K562 (cell line): ENCODE data around the gene SLC32A1. TPM values are rescaled to one million over a fixed set of nuclear protein-coding genes. Genes with fewer than 3 reads are reported as not detected.
A peak's percentile ranks its signal among the peaks of the same experiment; 100 is the strongest.

Experiments used
- ATAC-seq: fragments of 200-7000 bp; cut with Tn5 transposase; 3 replicates; pipeline ENCODE4 v1.9.1; 2020; ENCODE audit warnings: moderate library complexity
- BruUV-seq: library from RNA; stranded (reverse); fragments of 400-500 nt; replicated peaks from 2 replicates; lab custom pipeline; 2021; lab: Mats Ljungman, UMichigan
- CTCF ChIA-PET: fragments of 300-600 bp; formaldehyde crosslinking; extraction: SDS; loops from one replicate; lab custom pipeline; 2021; ENCODE audit warnings: low intra/inter-chr PET ratio; lab: Yijun Ruan, JAX
- POLR2A ChIA-PET: fragments of 300-600, 350-650 bp; sonication (Branson Sonifier 250); formaldehyde crosslinking; extraction: SDS; loops from one replicate; lab custom pipeline; 2021; ENCODE audit warnings: antibody characterized with exemption, inconsistent platforms; lab: Yijun Ruan, JAX
- DNase-seq, 4 experiments: peaks; one replicate each; pipeline versions ENCODE4 v3.0.0 to v3.0.0-alpha.2; 2011 to 2018; ENCODE audit warnings: low spot score in 3 of 4, mixed read lengths in 3 of 4; ENCODE audit errors: extremely low read depth in 1 of 4
- FAIRE-seq: peaks from 2 replicates; lab custom pipeline; 2011; peaks lifted over from hg19 to GRCh38; lab: Jason Lieb, UNC
- H2AFZ ChIP-seq: 2 replicates; pipeline ENCODE4 v1.6.0; 2011; ENCODE audit warnings: low read depth, low read length, control low read depth, inconsistent platforms
- H3K27ac ChIP-seq: fragments of 200-600 bp; 3 replicates; pipeline ENCODE4 v1.8.0; 2011; ENCODE audit warnings: low read depth, mild to moderate bottlenecking, control low read depth, inconsistent platforms, low read length, moderate library complexity, mixed read lengths; ENCODE audit errors: extremely low read depth
- H3K27me3 ChIP-seq, 2 experiments: fragments of 300-600 bp in 1 of 2; 2 replicates in 1 of 2; 3 replicates in 1 of 2; pipeline versions ENCODE4 v1.6.0 to v1.8.0; 2011; ENCODE audit warnings: inconsistent platforms in 2 of 2, low read length in 2 of 2, mild to moderate bottlenecking in 1 of 2, mixed read lengths in 1 of 2, moderate library complexity in 1 of 2; ENCODE audit not compliant: control insufficient read depth in 2 of 2, insufficient read depth in 2 of 2
- H3K36me3 ChIP-seq: fragments of 300-600 bp; 3 replicates; pipeline ENCODE4 v1.8.0; 2011; ENCODE audit warnings: mild to moderate bottlenecking, low read length, inconsistent platforms; ENCODE audit not compliant: control insufficient read depth, insufficient read depth
- H3K4me1 ChIP-seq, 2 experiments: fragments of 200-600 bp in 1 of 2; replicated peaks in 1 of 2; 2 replicates in 1 of 2; 3 replicates in 1 of 2; pipeline versions ENCODE4 v1.5.1 to v1.8.0; 2011; ENCODE audit warnings: inconsistent platforms in 2 of 2, low read length in 2 of 2, mild to moderate bottlenecking in 1 of 2, mixed read lengths in 1 of 2, moderate library complexity in 1 of 2; ENCODE audit not compliant: control insufficient read depth in 2 of 2, insufficient read depth in 2 of 2
- H3K4me2 ChIP-seq: 2 replicates; pipeline ENCODE4 v1.6.1; 2011; ENCODE audit warnings: low read length, control low read depth, inconsistent platforms, mixed read lengths; ENCODE audit not compliant: insufficient read depth
- H3K4me3 ChIP-seq: fragments of 200-600 bp; sonication (generic), shearing (Covaris generic); 2 replicates; pipeline ENCODE4 v1.5.1; 2016; ENCODE audit warnings: control low read depth, inconsistent platforms
- H3K79me2 ChIP-seq: fragments of 200-600 bp; 3 replicates; pipeline ENCODE4 v1.8.0; 2011; ENCODE audit warnings: low read length, inconsistent platforms; ENCODE audit not compliant: control insufficient read depth, insufficient read depth
- H3K9ac ChIP-seq, 2 experiments: 2 replicates each; pipeline versions ENCODE4 v1.6.0 to v1.6.1; 2011; ENCODE audit warnings: low read depth in 2 of 2, low read length in 2 of 2, control low read depth in 1 of 2, inconsistent platforms in 1 of 2, mild to moderate bottlenecking in 1 of 2, mixed read lengths in 1 of 2; ENCODE audit not compliant: insufficient read depth in 1 of 2
- H3K9me1 ChIP-seq: one replicate; pipeline ENCODE4 v1.6.0; 2011; ENCODE audit warnings: inconsistent platforms, mild to moderate bottlenecking, low read length, moderate library complexity; ENCODE audit not compliant: control insufficient read depth, insufficient read depth
- H3K9me3 ChIP-seq: replicated peaks from 2 replicates; pipeline ENCODE4 v1.5.1; 2011; ENCODE audit warnings: low read depth, low read length, inconsistent platforms; ENCODE audit not compliant: control insufficient read depth, insufficient read depth
- H4K20me1 ChIP-seq: replicated peaks from 2 replicates; pipeline ENCODE4 v1.6.1; 2011; ENCODE audit warnings: low read length, inconsistent platforms, mixed read lengths; ENCODE audit not compliant: control insufficient read depth, insufficient read depth
- BRD4 ChIP-seq: fragments of 200-600 bp; sonication (generic); IDR thresholded peaks from 2 replicates; pipeline ENCODE4 v1.6.1; 2017; ENCODE audit warnings: inconsistent platforms
- FOSL1 ChIP-seq: fragments of 200-800 bp; sonication (Bioruptor generic); conservative IDR thresholded peaks from 2 replicates; pipeline ENCODE4 v1.6.1; 2016; ENCODE audit warnings: missing genetic modification characterization, missing compliant biosample characterization
- XRCC5 ChIP-seq: fragments of 200-400 bp; formaldehyde crosslinking; IDR thresholded peaks from 2 replicates; pipeline ENCODE4 v1.6.1; 2017; ENCODE audit warnings: low read depth, mild to moderate bottlenecking, low read length
- WGBS: fragments of 100-300 bp; shearing (Covaris generic); methylation state at CpG from one replicate; pipeline ENCODE4 v1.1.6; 2016; ENCODE audit warnings: low coverage, mixed read lengths; ENCODE audit not compliant: insufficient coverage; ENCODE audit errors: missing lambda C conversion rate; 5-methylcytosine and 5-hydroxymethylcytosine counted together
- in situ Hi-C: fragments of 300-500 bp; cut with MboI; formaldehyde crosslinking; loops from 4 replicates; pipeline ENCODE4 v1.15.0; 2018; ENCODE audit warnings: inconsistent platforms, mixed read lengths
- intact Hi-C: fragments of 100-400 bp; cut with micrococcal nuclease; formaldehyde crosslinking; loops from 2 replicates; pipeline ENCODE4 v1.14.2; 2022
- polyA plus RNA-seq, 8 experiments: library from polyadenylated mRNA; depleted of rRNA in 4 of 8; stranded (reverse) in 5 of 8; unstranded in 3 of 8; fragments of >200 nt; fragmentation: Nextera tagmentation in 2 of 8; fragmentation: Illumina TruSeq in 1 of 8; extraction: Ambion mirVana in 2 of 8; extraction: Trizol in 1 of 8; gene quantifications; 2 replicates each; pipeline versions ENCODE4 v1.2.1 to v1.2.3, GENCODE V29; 2011 to 2014; ENCODE audit warnings: inconsistent platforms in 1 of 8, missing spikeins in 1 of 8
- total RNA-seq, 7 experiments: library from RNA; depleted of rRNA in 6 of 7; stranded (reverse); fragments of >200 nt in 6 of 7; fragmentation: Illumina TruSeq in 2 of 7; extraction: Trizol in 2 of 7; gene quantifications; 2 replicates each; pipeline versions ENCODE4 v1.2.1 to v1.2.3, GENCODE V29; 2011 to 2021; ENCODE audit warnings: low replicate concordance in 1 of 7

Gene SLC32A1
- total and polyA plus RNA-seq, 9 of the 15 experiments (the other 6 are each of a cell fraction or from before 2014, with no cell fraction given), result not detected

DNA sequence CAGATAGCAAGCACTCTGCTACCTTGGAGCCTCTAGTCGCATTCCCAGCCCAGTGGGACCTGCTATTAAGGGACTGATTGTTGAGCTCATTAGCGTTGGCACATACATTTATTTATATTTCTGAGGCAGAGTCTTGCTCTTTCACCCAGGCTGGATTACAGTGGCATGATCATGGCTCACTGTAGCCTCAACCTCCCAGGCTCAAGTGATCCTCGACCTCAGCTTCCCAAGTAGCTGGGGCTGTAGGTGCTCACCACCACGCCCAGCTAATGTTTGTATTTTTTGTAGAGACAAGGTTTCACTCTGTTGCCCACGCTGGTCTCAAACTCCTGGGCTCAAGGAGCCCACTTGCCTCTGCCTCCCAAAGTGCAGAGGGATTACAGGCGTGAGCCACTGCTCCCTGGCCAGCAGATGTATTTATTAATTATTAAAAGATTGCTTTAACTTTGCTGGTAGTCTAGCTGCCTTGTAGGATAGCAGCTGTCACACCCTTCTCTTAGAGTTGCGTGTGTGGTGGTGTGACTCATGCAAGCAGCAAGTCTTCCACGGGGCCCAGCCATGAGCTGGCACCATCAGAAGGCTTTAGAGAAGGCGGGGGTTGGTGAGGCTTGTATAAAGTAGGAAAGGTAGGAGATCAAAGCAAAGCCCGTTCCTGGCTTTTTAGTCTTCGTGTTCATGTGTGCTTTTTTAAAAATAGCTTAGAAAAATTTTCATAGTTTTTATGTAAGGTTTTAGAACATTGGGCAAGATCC is 40.5 kb downstream of the SLC32A1 start:
- no peaks in the 10 kb centered on the region for H3K4me1 ChIP-seq
- DNase-seq, result peak in 1 of 4 experiments; percentile 16
- no peak for ATAC-seq
- peaks cover 4% of the 10 kb centered on the region for H3K9me1 ChIP-seq
- CTCF ChIA-PET, result no interaction called here
- no peaks in the 10 kb centered on the region for H3K9me3 ChIP-seq
- no peak overlapping the region for H3K4me2 ChIP-seq
- no peaks in the 10 kb centered on the region for H3K27me3 ChIP-seq
- BruUV-seq, result no TSS peak
- in situ Hi-C loops (no loop called here), intact Hi-C loops (no loop called here)
- POLR2A ChIA-PET, result interaction anchor here (0.6 to 1.1 kb wide), 3 partner anchors 13 to 136 kb away, joined by 3 to 4 read pairs (median 3); no protein-coding TSS in a partner anchor
- H3K79me2 ChIP-seq, result no peaks in the 10 kb centered on the region
- H4K20me1 ChIP-seq, result 0 out of 2 replicates have a peak, but pooled peaks cover 2% of the 10 kb centered on the region
- FAIRE-seq, result no peak
- H2AFZ ChIP-seq, result no peak overlapping the region
- H3K36me3 ChIP-seq, result peaks cover 83% of the 10 kb centered on the region
- H3K27ac ChIP-seq, result no peak overlapping the region
- WGBS, result 66% methylated on average over 10 of the region's 11 CpGs
- H3K9ac ChIP-seq, result no peak overlapping the region
- peak; percentile 77 for TF ChIP-seq FOSL1
- TF ChIP-seq BRD4, result no peak
- no peak overlapping the region for H3K4me3 ChIP-seq

DNA sequence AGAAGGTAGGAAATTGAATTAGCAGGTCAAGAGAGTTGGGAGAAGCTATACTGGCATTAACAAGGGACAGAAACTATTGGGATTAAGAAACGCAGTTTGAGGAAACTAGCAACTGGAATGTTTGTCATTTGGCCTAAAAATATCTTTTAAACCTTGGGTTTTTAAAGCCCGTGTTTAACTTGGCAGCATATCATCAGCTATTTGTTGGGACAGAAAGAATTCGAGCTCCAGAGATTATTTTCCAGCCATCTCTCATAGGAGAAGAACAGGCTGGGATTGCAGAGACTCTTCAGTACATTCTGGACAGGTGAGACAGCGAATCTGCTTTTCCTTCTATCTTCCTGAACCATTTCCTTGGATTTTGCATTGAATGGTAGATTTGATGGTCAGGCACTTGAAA is 41.8 kb downstream of the SLC32A1 start:
- peaks cover 4% of the 10 kb centered on the region for H3K9me1 ChIP-seq
- in situ Hi-C loops (no loop called here), intact Hi-C loops (no loop called here)
- BruUV-seq, result no TSS peak
- H4K20me1 ChIP-seq, result 0 out of 2 replicates have a peak, but pooled peaks cover 2% of the 10 kb centered on the region
- H3K27ac ChIP-seq, result no peak overlapping the region
- peaks cover 75% of the 10 kb centered on the region for H3K36me3 ChIP-seq
- no peak overlapping the region for H3K4me3 ChIP-seq
- ATAC-seq (no peak), DNase-seq (no peak), FAIRE-seq (peak; percentile 11)
- no peak overlapping the region for H2AFZ ChIP-seq
- no peak overlapping the region for H3K9ac ChIP-seq
- no peaks in the 10 kb centered on the region for H3K9me3 ChIP-seq
- H3K27me3 ChIP-seq, result no peaks in the 10 kb centered on the region
- no peak for TF ChIP-seq XRCC5
- ChIA-PET CTCF (no interaction called here), POLR2A (interaction anchor here (1.2 kb wide), 1 partner anchor 13 kb away, joined by 3 read pairs; no protein-coding TSS in a partner anchor)
- no peaks in the 10 kb centered on the region for H3K79me2 ChIP-seq
- WGBS, result 64% methylated on average over 4 of the region's 4 CpGs
- no peak overlapping the region for H3K4me2 ChIP-seq
- H3K4me1 ChIP-seq, result no peaks in the 10 kb centered on the region
